C4-2B (cell line): ENCODE data around the gene MVK.
A peak's percentile ranks its signal among the peaks of the same experiment; 100 is the strongest.

Experiments
- H3K27ac ChIP-seq: fragments of 450-650 bp; 2 replicates; pipeline ENCODE4 v1.5.1; 2017
- ZFX ChIP-seq: fragments of 450-650 bp; IDR thresholded peaks from 2 replicates; pipeline ENCODE4 v1.6.1; 2017
- TF ChIP-seq, protein P1 (sequence below): fragments of 450-650 bp; conservative IDR thresholded peaks from 2 replicates; pipeline ENCODE4 v1.5.1; 2017; ENCODE audit warnings: mild to moderate bottlenecking

The MVK gene

DNA sequence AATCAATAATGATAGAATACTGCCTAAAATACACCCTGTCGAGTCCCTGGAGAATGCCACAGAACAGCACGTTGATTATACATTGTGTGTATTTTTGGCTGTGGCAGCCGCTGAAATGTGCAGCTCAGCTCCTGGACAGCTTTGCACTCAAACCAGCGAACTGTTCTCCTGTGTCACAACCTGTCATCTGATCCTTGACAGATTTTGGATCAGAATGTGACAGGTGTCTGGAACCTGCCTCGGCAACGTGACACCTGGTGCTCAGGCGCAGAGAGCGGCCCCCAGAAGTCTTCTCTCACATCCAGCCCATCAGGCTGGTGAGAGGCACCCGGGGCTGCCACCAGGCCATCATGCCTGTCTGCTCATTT lies 19.3 kb downstream of the MVK start:
- TF ChIP-seq, protein P1, sequence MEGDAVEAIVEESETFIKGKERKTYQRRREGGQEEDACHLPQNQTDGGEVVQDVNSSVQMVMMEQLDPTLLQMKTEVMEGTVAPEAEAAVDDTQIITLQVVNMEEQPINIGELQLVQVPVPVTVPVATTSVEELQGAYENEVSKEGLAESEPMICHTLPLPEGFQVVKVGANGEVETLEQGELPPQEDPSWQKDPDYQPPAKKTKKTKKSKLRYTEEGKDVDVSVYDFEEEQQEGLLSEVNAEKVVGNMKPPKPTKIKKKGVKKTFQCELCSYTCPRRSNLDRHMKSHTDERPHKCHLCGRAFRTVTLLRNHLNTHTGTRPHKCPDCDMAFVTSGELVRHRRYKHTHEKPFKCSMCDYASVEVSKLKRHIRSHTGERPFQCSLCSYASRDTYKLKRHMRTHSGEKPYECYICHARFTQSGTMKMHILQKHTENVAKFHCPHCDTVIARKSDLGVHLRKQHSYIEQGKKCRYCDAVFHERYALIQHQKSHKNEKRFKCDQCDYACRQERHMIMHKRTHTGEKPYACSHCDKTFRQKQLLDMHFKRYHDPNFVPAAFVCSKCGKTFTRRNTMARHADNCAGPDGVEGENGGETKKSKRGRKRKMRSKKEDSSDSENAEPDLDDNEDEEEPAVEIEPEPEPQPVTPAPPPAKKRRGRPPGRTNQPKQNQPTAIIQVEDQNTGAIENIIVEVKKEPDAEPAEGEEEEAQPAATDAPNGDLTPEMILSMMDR: no peak
- no peak for TF ChIP-seq ZFX
- no peak overlapping the region for H3K27ac ChIP-seq

DNA sequence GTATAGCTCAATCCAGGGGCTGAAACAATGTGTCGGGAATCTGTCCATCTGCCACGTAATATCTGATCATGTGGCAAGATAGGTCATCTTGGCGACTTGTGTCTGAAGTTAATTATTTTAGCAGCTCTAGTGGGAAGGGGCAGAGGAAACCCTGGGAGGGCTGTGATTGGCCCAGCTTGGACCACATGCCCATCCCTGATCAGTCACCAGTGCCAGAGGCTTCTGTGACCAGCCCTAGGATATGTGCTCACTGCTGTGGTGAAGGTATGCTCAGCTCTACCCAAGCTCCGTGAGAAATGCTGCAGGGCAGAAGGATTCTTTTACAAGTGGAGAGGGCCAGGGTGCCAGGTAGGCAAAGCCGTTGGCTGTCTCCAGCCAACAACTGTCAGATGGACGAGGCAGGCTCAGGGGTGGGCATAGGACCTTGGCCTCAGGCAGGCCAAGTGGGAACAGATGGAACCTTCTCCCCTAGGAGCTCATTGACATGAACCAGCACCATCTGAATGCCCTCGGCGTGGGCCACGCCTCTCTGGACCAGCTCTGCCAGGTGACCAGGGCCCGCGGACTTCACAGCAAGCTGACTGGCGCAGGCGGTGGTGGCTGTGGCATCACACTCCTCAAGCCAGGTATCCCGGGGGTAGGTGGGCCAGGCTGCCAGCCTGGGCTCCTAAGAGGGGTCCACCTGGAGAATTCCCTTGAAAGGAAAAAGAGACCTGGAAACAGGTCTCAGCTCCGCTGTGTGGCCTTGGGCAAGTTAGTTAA lies 21.1 kb downstream of the MVK start:
- no peak overlapping the region for H3K27ac ChIP-seq
- TF ChIP-seq, protein P1: no peak
- TF ChIP-seq ZFX: no peak

DNA sequence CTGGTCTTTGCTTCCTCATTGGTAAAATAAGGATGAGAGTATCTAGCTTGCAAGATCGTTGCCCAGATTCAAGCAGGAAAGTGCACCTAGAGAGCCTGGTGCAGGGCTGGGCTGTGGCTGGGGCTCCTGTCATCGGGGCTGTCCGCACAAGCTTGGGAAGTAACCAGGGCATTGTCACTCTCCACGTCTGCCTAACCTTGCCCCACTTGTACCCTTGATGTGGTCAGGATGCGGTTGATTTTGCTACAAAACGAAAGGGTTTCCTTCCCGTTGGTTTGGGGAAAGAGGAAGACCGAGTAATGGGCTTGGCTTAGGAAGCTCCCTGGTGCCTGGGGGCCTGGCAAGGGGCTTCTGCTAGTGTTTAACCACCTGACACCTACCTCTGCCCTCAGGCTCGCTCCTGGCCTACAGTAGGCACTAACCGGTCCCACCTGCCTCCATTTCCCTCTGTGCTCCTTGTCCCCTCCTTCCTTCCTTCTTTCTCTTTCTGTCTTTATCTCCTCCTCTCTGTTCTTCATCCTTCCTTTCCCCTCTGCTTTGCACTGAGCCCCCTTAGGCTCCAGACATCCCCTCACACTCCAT lies 21.8 kb downstream of the MVK start:
- TF ChIP-seq, protein P1: no peak
- TF ChIP-seq ZFX: no peak
- H3K27ac ChIP-seq: no peak overlapping the region

DNA sequence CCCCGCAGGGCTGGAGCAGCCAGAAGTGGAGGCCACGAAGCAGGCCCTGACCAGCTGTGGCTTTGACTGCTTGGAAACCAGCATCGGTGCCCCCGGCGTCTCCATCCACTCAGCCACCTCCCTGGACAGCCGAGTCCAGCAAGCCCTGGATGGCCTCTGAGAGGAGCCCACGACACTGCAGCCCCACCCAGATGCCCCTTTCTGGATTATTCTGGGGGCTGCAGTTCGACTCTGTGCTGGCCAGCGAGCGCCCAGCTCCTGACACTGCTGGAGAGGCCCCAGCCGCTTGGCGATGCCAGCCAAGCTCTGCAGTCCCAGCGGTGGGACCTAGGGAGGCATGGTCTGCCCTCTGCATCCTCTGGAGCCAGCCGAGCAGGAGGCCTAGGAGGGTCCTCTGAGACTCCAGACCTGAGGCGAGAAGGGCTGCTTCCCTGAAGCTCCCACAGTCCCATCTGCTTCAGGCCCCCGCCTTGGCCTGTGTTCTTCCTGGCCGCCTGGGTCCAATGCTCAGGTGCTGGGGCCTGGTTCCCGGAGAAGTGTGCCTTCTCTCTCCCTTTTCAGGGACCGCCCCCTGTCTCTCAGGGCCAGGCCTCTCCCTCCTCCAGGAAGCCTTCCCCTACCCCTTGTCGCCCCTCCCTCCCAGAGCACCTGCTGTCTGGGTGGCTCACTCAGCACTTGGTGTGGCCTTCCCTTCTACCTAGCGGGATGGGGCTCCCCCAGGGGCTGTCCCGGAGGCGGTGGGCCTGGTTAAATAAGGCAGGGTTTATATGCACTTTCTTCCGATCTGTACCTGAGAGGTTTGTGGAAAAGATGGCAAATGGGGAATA lies 23.0 kb downstream of the MVK start:
- TF ChIP-seq ZFX: no peak
- TF ChIP-seq, protein P1: no peak
- no peak overlapping the region for H3K27ac ChIP-seq

DNA sequence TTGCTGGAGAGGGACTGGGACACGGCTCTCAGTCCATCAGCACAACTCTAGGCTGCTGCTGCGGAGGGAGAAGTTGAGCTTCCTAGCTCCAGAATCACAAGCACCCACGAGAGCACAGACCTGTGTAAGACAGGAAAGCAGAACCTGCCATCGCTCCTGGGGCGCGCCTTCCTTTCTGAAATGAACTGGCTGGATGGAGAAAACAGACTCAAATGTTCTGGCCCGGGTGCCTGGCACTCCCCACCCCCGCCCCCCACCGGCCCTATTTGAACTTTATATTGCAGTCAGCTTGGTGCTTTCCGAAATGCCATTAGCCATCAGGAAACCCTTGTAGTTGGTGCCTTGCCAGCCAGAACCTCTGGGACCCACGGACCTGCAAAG lies 23.8 kb downstream of the MVK start:
- no peak overlapping the region for H3K27ac ChIP-seq
- TF ChIP-seq ZFX: no peak
- TF ChIP-seq, protein P1: no peak

DNA sequence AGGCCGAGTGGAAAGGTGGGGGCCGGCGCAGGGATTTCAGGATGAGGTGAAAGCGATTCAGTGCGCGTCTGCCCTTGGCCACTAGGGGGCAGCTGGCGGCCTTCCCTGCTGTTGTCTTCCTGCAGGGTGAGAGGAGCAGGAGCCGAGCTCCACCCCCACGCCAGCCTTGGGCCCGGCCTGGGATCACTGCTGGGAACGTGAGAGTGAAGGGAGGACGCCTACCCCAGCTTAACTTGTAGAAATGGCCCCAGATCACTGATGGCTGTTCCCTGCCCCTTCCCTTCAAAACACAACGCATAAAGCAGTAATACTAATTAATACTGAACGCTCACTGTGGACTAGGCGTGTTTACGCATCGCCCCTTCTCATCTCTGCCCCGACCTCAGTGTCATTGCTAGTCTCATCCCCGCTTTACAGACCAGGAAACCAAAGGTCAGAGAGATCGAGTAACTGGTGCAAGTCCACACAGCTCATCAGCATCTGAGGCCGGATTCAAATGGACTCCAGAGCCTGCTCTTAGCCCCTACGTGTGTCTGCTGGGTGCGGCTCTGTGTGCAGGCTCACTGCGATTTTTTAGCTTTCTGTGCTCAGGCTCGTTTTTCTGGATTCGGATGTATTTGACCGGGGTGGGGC lies 24.3 kb downstream of the MVK start:
- peak overlapping the region; percentile 1; the same call in 1 of the 2 replicates for H3K27ac ChIP-seq
- TF ChIP-seq ZFX: no peak
- TF ChIP-seq, protein P1: peak; percentile 94
